OCI-LY3 (cell line): ENCODE data around the gene TTLL8.

Source experiments
- CTCF ChIP-seq: fragments of 200-600, 300-600 bp; sonication (generic); IDR thresholded peaks from 2 replicates; pipeline ENCODE4 v1.5.1; 2014; ENCODE audit warnings: antibody characterized with exemption, low read length, low read depth
- EZH2phosphoT487 ChIP-seq: fragments of 200-600 bp; shearing (Covaris generic); IDR thresholded peaks from 2 replicates; pipeline ENCODE4 v1.6.1; 2018; ENCODE audit warnings: antibody characterized with exemption, mixed run types, low read depth

DNA sequence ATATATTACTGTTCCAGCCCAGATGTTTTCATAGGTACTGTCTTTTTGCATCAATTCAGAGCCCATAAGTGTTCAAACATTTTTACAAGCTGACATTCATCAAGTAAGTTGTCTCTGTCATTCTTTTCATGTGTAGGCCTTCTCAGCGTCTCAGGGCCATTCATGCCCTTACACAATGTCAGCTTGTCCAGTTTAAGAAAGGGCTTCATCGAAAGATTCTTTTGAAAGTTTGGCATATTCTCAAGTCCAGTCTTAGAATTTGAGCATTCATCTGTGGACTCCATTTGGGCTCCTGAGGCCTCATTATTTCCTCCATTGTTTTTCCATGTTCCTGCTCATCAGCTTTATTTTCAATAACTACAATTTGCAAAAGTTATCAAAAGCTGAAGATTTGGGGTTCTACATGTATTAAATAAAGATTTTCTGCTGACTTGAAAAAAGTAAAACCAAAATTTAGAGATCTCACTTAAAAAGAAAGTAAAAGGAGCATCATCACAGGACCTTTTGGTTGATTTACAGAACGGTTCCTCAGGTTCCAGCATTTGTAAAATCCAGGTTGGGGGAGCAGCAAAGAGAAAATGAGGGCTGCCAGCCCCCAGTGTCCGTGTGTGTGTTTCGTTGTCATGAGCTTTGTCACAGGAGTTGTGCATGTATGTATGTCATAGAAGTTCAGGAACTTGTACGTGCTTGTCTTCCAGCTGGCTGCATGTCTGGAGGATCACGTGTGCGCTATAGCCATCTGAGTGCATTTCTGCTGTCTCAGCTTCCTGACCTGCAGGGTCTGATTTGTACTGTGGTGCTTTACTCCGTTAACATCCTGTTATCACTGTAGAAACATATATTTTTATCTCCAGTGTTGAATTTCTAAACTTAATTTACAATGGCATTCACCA lies 47.4 kb upstream of the TTLL8 start:
- no peak for TF ChIP-seq CTCF
- TF ChIP-seq EZH2phosphoT487: no peak
